Measurements from ENCODE around the gene DTX1.

Gene DTX1

GRCh38 chr12:113088037-113088436 lies 31.5 kb downstream of the DTX1 start:
- intact Hi-C loops (cut with DNase I) = no loop called here
- DNase-seq = no peak

GRCh38 chr12:113088971-113089756 lies 32.6 kb downstream of the DTX1 start:
- intact Hi-C loops (cut with DNase I) = no loop called here
- DNase-seq = no peak

GRCh38 chr12:113089839-113090238 lies 33.3 kb downstream of the DTX1 start:
- DNase-seq = no peak
- intact Hi-C loops (cut with DNase I) = no loop called here

GRCh38 chr12:113090740-113091139 lies 34.2 kb downstream of the DTX1 start:
- intact Hi-C loops (cut with DNase I) = no loop called here
- DNase-seq = peak in 39 of 42 donors; percentile 17 to 77 (median 50)

- DNase-seq = no peak
- intact Hi-C loops (cut with DNase I) = no loop called here
Measured at GRCh38 chr12:113091506-113091905, 35.0 kb downstream of the DTX1 start.

GRCh38 chr12:113092607-113093408 lies 36.3 kb downstream of the DTX1 start:
- intact Hi-C loops (cut with DNase I) = no loop called here
- peak in 15 of 42 donors; percentile 18 to 67 (median 41) for DNase-seq

- intact Hi-C loops (cut with DNase I) = no loop called here
- no peak for DNase-seq
Measured at GRCh38 chr12:113093409-113094101, 37.0 kb downstream of the DTX1 start.

GRCh38 chr12:113094738-113095137 lies 38.2 kb downstream of the DTX1 start:
- no peak for DNase-seq
- intact Hi-C loops (cut with DNase I) = no loop called here

GRCh38 chr12:113095405-113095804 lies 38.9 kb downstream of the DTX1 start:
- intact Hi-C loops (cut with DNase I) = no loop called here
- no peak for DNase-seq

GRCh38 chr12:113096675-113097461 lies 40.3 kb downstream of the DTX1 start:
- no peak for DNase-seq
- intact Hi-C loops (cut with DNase I) = no loop called here

- intact Hi-C loops (cut with DNase I) = loop anchor here (2.0 kb wide), 1 partner anchor 41 kb away; the partner anchor contains the start of gene DTX1
- DNase-seq = peak; percentile 74 to 94 (median 88)
Measured at GRCh38 chr12:113097716-113098440, 41.3 kb downstream of the DTX1 start.

GRCh38 chr12:113098441-113099028 lies 42.0 kb downstream of the DTX1 start:
- intact Hi-C loops (cut with DNase I) = loop anchor here (2.0 kb wide), 1 partner anchor 42 kb away; the partner anchor contains the start of gene DTX1
- peak; percentile 74 to 93 (median 84) for DNase-seq

- no peak for DNase-seq
- intact Hi-C loops (cut with DNase I) = loop anchor here (2.0 kb wide), 1 partner anchor 43 kb away; the partner anchor contains the start of gene DTX1
Measured at GRCh38 chr12:113099364-113099763, 42.8 kb downstream of the DTX1 start.

- intact Hi-C loops (cut with DNase I) = loop anchor here (2.0 kb wide), 1 partner anchor 43 kb away; the partner anchor contains the start of gene DTX1
Measured at GRCh38 chr12:113099764-113100163, 43.2 kb downstream of the DTX1 start.

GRCh38 chr12:113101751-113102150 lies 45.2 kb downstream of the DTX1 start:
- intact Hi-C loops (cut with DNase I) = no loop called here
- peak in 3 of 42 donors; percentile 26 to 60 (median 42) for DNase-seq

More at GRCh38 chr12:113099764-113100163, 43.2 kb downstream of the DTX1 start:
- DNase-seq = no peak

- intact Hi-C loops (cut with DNase I) = no loop called here
- no peak for DNase-seq
Measured at GRCh38 chr12:113102811-113103210, 46.3 kb downstream of the DTX1 start.

GRCh38 chr12:113103756-113104450 lies 47.4 kb downstream of the DTX1 start:
- DNase-seq = peak; percentile 37 to 88 (median 72)

More at GRCh38 chr12:113103756-113104450, 47.4 kb downstream of the DTX1 start:
- intact Hi-C loops (cut with DNase I) = no loop called here
